SK-N-SH (cell line): ENCODE data around the gene ZP4. TPM values are rescaled to one million over a fixed set of nuclear protein-coding genes. Genes with fewer than 3 reads are reported as not detected.

ENCODE experiments used
- CTCF ChIA-PET: fragments of 300-600, 350-600 bp; formaldehyde crosslinking; extraction: SDS; loops from one replicate; lab custom pipeline; 2021; lab: Yijun Ruan, JAX
- POLR2A ChIA-PET: fragments of 350-600 bp; sonication (Branson Sonifier 250); formaldehyde crosslinking; extraction: SDS; loops from one replicate; lab custom pipeline; 2020; ENCODE audit warnings: antibody characterized with exemption, inconsistent platforms; lab: Yijun Ruan, JAX
- DNase-seq: peaks from one replicate; pipeline ENCODE4 v3.0.0; 2012
- H2AFZ ChIP-seq: fragments of 200-600 bp; sonication (generic); 2 replicates; pipeline ENCODE4 v1.8.1; 2016; ENCODE audit warnings: antibody characterized with exemption, mild to moderate bottlenecking, low read depth
- H3F3A ChIP-seq: fragments of 200-600 bp; sonication (generic); replicated peaks from 2 replicates; pipeline ENCODE3; 2016; ENCODE audit warnings: antibody characterized with exemption, mild to moderate bottlenecking; ENCODE audit not compliant: insufficient read depth
- H3K27ac ChIP-seq, 2 experiments: fragments of 200-500 bp in 1 of 2; fragments of 200-600 bp in 1 of 2; sonication (Bioruptor generic) in 1 of 2; sonication (generic), shearing (Covaris generic) in 1 of 2; 2 replicates each; pipeline versions ENCODE4 v1.5.1 to v1.6.1; 2014 to 2016; ENCODE audit warnings: low read depth in 2 of 2, inconsistent platforms in 1 of 2, low read length in 1 of 2, mild to moderate bottlenecking in 1 of 2, mixed read lengths in 1 of 2
- H3K27me3 ChIP-seq: fragments of 200-600 bp; sonication (generic), shearing (Covaris generic); 2 replicates; pipeline ENCODE4 v1.6.1; 2016; ENCODE audit warnings: mixed run types; ENCODE audit not compliant: insufficient read depth
- H3K36me3 ChIP-seq, 2 experiments: fragments of 200-500 bp in 1 of 2; fragments of 200-600 bp in 1 of 2; sonication (Bioruptor generic) in 1 of 2; sonication (generic) in 1 of 2; replicated peaks in 1 of 2; 2 replicates each; pipeline versions ENCODE3 to v1.5.1; 2014 to 2016; ENCODE audit warnings: low read length in 1 of 2, mild to moderate bottlenecking in 1 of 2; ENCODE audit not compliant: insufficient read depth in 2 of 2, control insufficient read depth in 1 of 2
- H3K4me1 ChIP-seq, 2 experiments: fragments of 200-500 bp in 1 of 2; fragments of 200-600 bp in 1 of 2; sonication (Bioruptor generic) in 1 of 2; sonication (generic), shearing (Covaris generic) in 1 of 2; 2 replicates each; pipeline versions ENCODE4 v1.5.1 to v1.6.1; 2014 to 2016; ENCODE audit warnings: low read depth in 1 of 2, low read length in 1 of 2, mixed run types in 1 of 2; ENCODE audit not compliant: insufficient read depth in 2 of 2, control insufficient read depth in 1 of 2
- H3K4me2 ChIP-seq: fragments of 200-600 bp; sonication (generic), shearing (Covaris generic); 2 replicates; pipeline ENCODE4 v1.6.1; 2017; ENCODE audit warnings: mixed run types
- H3K4me3 ChIP-seq, 2 experiments: fragments of 200-500 bp in 1 of 2; fragments of 200-600 bp in 1 of 2; sonication (Bioruptor generic) in 1 of 2; sonication (generic), shearing (Covaris generic) in 1 of 2; 2 replicates each; pipeline versions ENCODE4 v1.5.1 to v1.8.1; 2014 to 2016; ENCODE audit warnings: low read depth in 2 of 2, inconsistent platforms in 1 of 2, low read length in 1 of 2, mild to moderate bottlenecking in 1 of 2, mixed read lengths in 1 of 2, moderate library complexity in 1 of 2
- H3K79me2 ChIP-seq: fragments of 200-600 bp; sonication (generic); 2 replicates; pipeline ENCODE4 v1.8.1; 2017; ENCODE audit warnings: mild to moderate bottlenecking; ENCODE audit not compliant: insufficient read depth
- H3K9ac ChIP-seq: fragments of 200-600 bp; sonication (generic); 2 replicates; pipeline ENCODE4 v1.6.1; 2017; ENCODE audit warnings: mixed run types
- H3K9me2 ChIP-seq: fragments of 200-600 bp; sonication (generic); 2 replicates; pipeline ENCODE4 v1.6.1; 2017; ENCODE audit warnings: mixed run types
- H3K9me3 ChIP-seq: fragments of 200-600 bp; sonication (generic); 2 replicates; pipeline ENCODE4 v1.6.1; 2017; ENCODE audit warnings: mixed run types, mild to moderate bottlenecking, moderate library complexity
- H4K20me1 ChIP-seq: fragments of 200-600 bp; sonication (generic); 2 replicates; pipeline ENCODE4 v1.6.1; 2017; ENCODE audit warnings: mild to moderate bottlenecking, mixed run types; ENCODE audit not compliant: insufficient read depth
- CHD2 ChIP-seq: fragments of 150-350 bp; IDR thresholded peaks from 2 replicates; pipeline ENCODE4 v1.6.1; 2018; ENCODE audit warnings: low read length; ENCODE audit not compliant: partially characterized antibody
- CTCF ChIP-seq: fragments of 200-600 bp; sonication (generic); IDR thresholded peaks from 2 replicates; pipeline ENCODE4 v1.6.1; 2017; ENCODE audit warnings: antibody characterized with exemption, mild to moderate bottlenecking, moderate library complexity
- EP300 ChIP-seq, 2 experiments: IDR thresholded peaks; 2 replicates each; pipeline versions ENCODE4 v1.4.0 to v1.6.1; 2012; ENCODE audit warnings: borderline replicate concordance in 1 of 2, low read depth in 1 of 2, low read length in 1 of 2
- GABPA ChIP-seq: IDR thresholded peaks from 2 replicates; pipeline ENCODE4 v1.4.0; 2012; ENCODE audit warnings: low read depth, mild to moderate bottlenecking
- GATA2 ChIP-seq: sonication (generic); formaldehyde crosslinking; IDR thresholded peaks from 2 replicates; pipeline ENCODE4 v1.5.0; 2020; ENCODE audit warnings: mild to moderate bottlenecking, missing genetic modification reagents
- IRF3 ChIP-seq: fragments of 150-350 bp; IDR thresholded peaks from 2 replicates; pipeline ENCODE4 v1.6.1; 2016; ENCODE audit warnings: mild to moderate bottlenecking, low read depth, low read length
- JUND ChIP-seq: IDR thresholded peaks from 2 replicates; pipeline ENCODE4 v1.4.0; 2012
- MAX ChIP-seq: IDR thresholded peaks from 2 replicates; pipeline ENCODE4 v1.4.0; 2012; ENCODE audit warnings: low read depth
- MEF2A ChIP-seq: IDR thresholded peaks from 2 replicates; pipeline ENCODE4 v1.4.0; 2012; ENCODE audit warnings: low read depth, borderline replicate concordance
- NFIC ChIP-seq: IDR thresholded peaks from 2 replicates; pipeline ENCODE4 v1.4.0; 2012; ENCODE audit warnings: borderline replicate concordance
- RFX5 ChIP-seq: IDR thresholded peaks from 2 replicates; pipeline ENCODE4 v1.6.1; 2012; ENCODE audit warnings: mild to moderate bottlenecking, improper control_type of control experiment, low read length
- SIN3A ChIP-seq: IDR thresholded peaks from 2 replicates; pipeline ENCODE4 v1.6.1; 2012; ENCODE audit warnings: low read depth, mild to moderate bottlenecking, low read length, moderate library complexity, borderline replicate concordance
- TCF12 ChIP-seq: IDR thresholded peaks from 2 replicates; pipeline ENCODE4 v1.4.0; 2012
- USF1 ChIP-seq: IDR thresholded peaks from 2 replicates; pipeline ENCODE4 v1.4.0; 2012; ENCODE audit warnings: low read depth, borderline replicate concordance
- USF2 ChIP-seq: fragments of 150-350 bp; IDR thresholded peaks from 2 replicates; pipeline ENCODE4 v1.6.1; 2017; ENCODE audit warnings: antibody characterized with exemption, low read length, low read depth, borderline replicate concordance
- ZBTB33 ChIP-seq: IDR thresholded peaks from 2 replicates; pipeline ENCODE4 v1.4.0; 2012; ENCODE audit warnings: low read depth, borderline replicate concordance
- WGBS: methylation state at CpG from one replicate; pipeline ENCODE4 v1.1.6; 2017; ENCODE audit warnings: low lambda C conversion rate; 5-methylcytosine and 5-hydroxymethylcytosine counted together
- polyA plus RNA-seq, 3 experiments: library from polyadenylated mRNA; depleted of rRNA; stranded (reverse); fragments of >200 nt; gene quantifications; 2 replicates each; pipeline ENCODE4 v1.2.3, GENCODE V29; 2012

The ZP4 gene
- polyA plus RNA-seq, 1 of the 3 experiments (the other 2 are of a cell fraction), result not detected

- no peaks in the 10 kb centered on the region for H3K4me1 ChIP-seq
- CTCF ChIA-PET, result interaction anchor here (1.4 to 4.8 kb wide), 2 partner anchors 10 to 27 kb away, joined by 6 to 17 read pairs; no protein-coding TSS in a partner anchor
- no peaks in the 10 kb centered on the region for H3K27me3 ChIP-seq
- H3K27ac ChIP-seq, result no peak overlapping the region
- H4K20me1 ChIP-seq, result no peaks in the 10 kb centered on the region
- no peaks in the 10 kb centered on the region for H3F3A ChIP-seq
- no peaks in the 10 kb centered on the region for H3K36me3 ChIP-seq
- no peaks in the 10 kb centered on the region for H3K9me3 ChIP-seq
- H2AFZ ChIP-seq, result no peak overlapping the region
- H3K79me2 ChIP-seq, result no peaks in the 10 kb centered on the region
- WGBS, result 48% methylated on average over 2 of the region's 2 CpGs
- no peak overlapping the region for H3K4me2 ChIP-seq
- no peaks in the 10 kb centered on the region for H3K9me2 ChIP-seq
- no peak for DNase-seq
- H3K4me3 ChIP-seq, result no peak overlapping the region
- TF ChIP-seq RFX5, result no peak
- no peak for TF ChIP-seq GATA2 (CRISPR knock-in tag)
- no peak for TF ChIP-seq CHD2
- TF ChIP-seq ZBTB33, result no peak
- no peak for TF ChIP-seq IRF3
- no peak for TF ChIP-seq CTCF
- TF ChIP-seq MEF2A, result no peak
- TF ChIP-seq, all 33 proteins: peak for 0
- no peak overlapping the region for H3K9ac ChIP-seq
- POLR2A ChIA-PET, result interaction anchor here (0.6 kb wide), 1 partner anchor 1146 kb away, joined by 3 read pairs; no protein-coding TSS in a partner anchor
These were observed 544 bp upstream of the ZP4 start for GRCh38 chr1:237891266-237891665.

- Histone ChIP-seq H3K4me3 (no peak overlapping the region), H3K36me3 (no peaks in the 10 kb centered on the region), H3K4me2 (no peak overlapping the region), H3K27me3 (no peaks in the 10 kb centered on the region), H4K20me1 (no peaks in the 10 kb centered on the region), H3K79me2 (no peaks in the 10 kb centered on the region), H2AFZ (no peak overlapping the region), H3K9me2 (no peaks in the 10 kb centered on the region), H3K27ac (no peak overlapping the region), H3K4me1 (no peaks in the 10 kb centered on the region), H3K9me3 (no peaks in the 10 kb centered on the region), H3F3A (no peaks in the 10 kb centered on the region), H3K9ac (no peak overlapping the region)
- ChIA-PET CTCF (interaction anchor here (1.4 to 4.8 kb wide), 2 partner anchors 11 to 26 kb away, joined by 6 to 17 read pairs; no protein-coding TSS in a partner anchor), POLR2A (no interaction called here)
- no peak for DNase-seq
- WGBS, result 59% methylated on average over 7 of the region's 7 CpGs
- TF ChIP-seq ZBTB33 (no peak), USF1 (no peak), GATA2 (CRISPR knock-in tag) (no peak), TCF12 (no peak), MEF2A (no peak), GABPA (no peak), USF2 (no peak), JUND (no peak), NFIC (no peak), SIN3A (no peak), EP300 (IDR thresholded peaks at IDR 0.05; ENCODE audit: borderline replicate concordance in 1 of 2, low read depth in 1 of 2, low read length in 1 of 2) (no peak), IRF3 (no peak), MAX (no peak)
These were observed 306 bp downstream of the ZP4 start for GRCh38 chr1:237890416-237890815.
